ENCODE measurements around the gene SF3B2. TPM values are rescaled to one million over a fixed set of nuclear protein-coding genes. Genes with fewer than 3 reads are reported as not detected.
A peak's percentile ranks its signal among the peaks of the same experiment; 100 is the strongest.

The SF3B2 gene
- polyA plus RNA-seq, 3 donors = 32.1 to 107 (median 52.6) TPM

DNA sequence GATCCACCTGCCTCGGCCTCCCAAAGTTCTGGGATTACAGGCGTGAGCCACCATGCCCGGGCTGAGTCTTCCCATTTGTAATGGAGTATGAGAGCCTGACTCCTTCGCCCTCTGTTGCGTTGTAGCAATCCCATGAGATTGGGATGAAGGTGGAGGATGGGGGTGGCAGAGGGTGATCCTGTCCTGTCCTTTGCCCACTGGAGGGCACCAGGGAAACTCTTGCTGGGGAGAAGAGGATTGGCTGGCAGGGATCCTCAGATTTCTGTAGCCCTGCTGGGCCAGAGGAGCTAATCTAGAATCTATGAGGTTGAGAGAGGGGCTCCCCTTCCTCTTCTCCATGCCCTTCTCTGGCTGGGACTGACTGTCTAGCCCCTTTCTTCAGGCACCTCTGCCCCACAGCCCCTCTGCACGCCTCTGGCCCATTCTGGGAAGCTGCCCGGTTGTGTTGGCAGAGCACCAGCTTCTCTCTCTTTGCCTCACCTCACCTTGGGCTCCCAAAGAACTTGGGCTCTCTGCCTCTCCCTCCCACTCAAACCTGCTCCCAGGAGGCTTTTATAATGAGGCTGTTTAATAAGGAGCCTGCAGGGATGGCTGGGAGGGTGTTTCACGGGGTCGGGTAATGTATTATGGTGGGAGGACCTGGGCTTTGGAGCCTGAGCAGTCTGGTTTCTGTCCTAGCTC is 16.4 kb upstream of the SF3B2 start:
- peaks cover 9 to 18% (median 14%) of the 10 kb centered on the region in 3 donors for H3K27me3 Mint-ChIP-seq (ENCODE audit: low read depth in 3 of 3)
- no peak overlapping the region for H2AFZ ChIP-seq (ENCODE audit: insufficient read depth, low read depth, low read length, poor library complexity, severe bottlenecking)
- intact Hi-C loops (cut with micrococcal nuclease) = no loop called here
- H3K9ac ChIP-seq (ENCODE audit: insufficient read depth, low read length, poor library complexity, severe bottlenecking) = no peak overlapping the region
- TF ChIP-seq CTCF (IDR thresholded peaks at IDR 0.05) = no peak
- no peaks in the 10 kb centered on the region for H3K9me3 ChIP-seq (replicated peaks in 1 of 2; ENCODE audit: control insufficient read depth in 1 of 2, insufficient read depth in 1 of 2, low read length in 2 of 2)
- H3K9me3 Mint-ChIP-seq = peaks cover 0 to 11% (median 4%) of the 10 kb centered on the region in 7 donors
- whole genome bisulfite sequencing (ENCODE audit: insufficient coverage) = 93% methylated on average over 7 of the region's 9 CpGs
- no peaks in the 10 kb centered on the region for H3K36me3 ChIP-seq (replicated peaks in 1 of 2; ENCODE audit: control insufficient read depth in 1 of 2, insufficient read depth in 2 of 2, low read length in 2 of 2)
- H3K4me1 Mint-ChIP-seq = no peaks in the 10 kb centered on the region
- no peaks in the 10 kb centered on the region for H3K4me1 ChIP-seq (ENCODE audit: control insufficient read depth in 1 of 2, insufficient read depth in 2 of 2, low read length in 2 of 2)
- H3K4me2 ChIP-seq (replicated peaks; ENCODE audit: extremely low read depth, low read length, poor library complexity, severe bottlenecking) = no peak overlapping the region
- no peak for DNase-seq
- peaks cover 0 to 3% of the 10 kb centered on the region in 2 donors for H3K27me3 ChIP-seq (ENCODE audit: control insufficient read depth in 2 of 2, insufficient read depth in 2 of 2, low read length in 2 of 2)
- H3K79me2 ChIP-seq (ENCODE audit: insufficient read depth, low read length) = no peaks in the 10 kb centered on the region
- H3K4me3 Mint-ChIP-seq = no peak overlapping the region
- H4K20me1 ChIP-seq (ENCODE audit: insufficient read depth, low read length) = no peaks in the 10 kb centered on the region
- H3K4me3 ChIP-seq (replicated peaks in 1 of 3; ENCODE audit: low read depth in 2 of 3, low read length in 3 of 3) = no peak overlapping the region
- peak overlapping the region in 1 of 7 donors; percentile 55 for H3K27ac Mint-ChIP-seq
- H3K36me3 Mint-ChIP-seq = no peaks in the 10 kb centered on the region
- no peak overlapping the region for H3K27ac ChIP-seq (ENCODE audit: low read depth in 1 of 2, low read length in 2 of 2)

GRCh38 chr11:66036334-66036710 is 15.8 kb upstream of the SF3B2 start:
- 90% methylated on average over 2 of the region's 5 CpGs for WGBS (ENCODE audit: insufficient coverage)
- H3K9me3 ChIP-seq (replicated peaks in 1 of 2; ENCODE audit: control insufficient read depth in 1 of 2, insufficient read depth in 1 of 2, low read length in 2 of 2) = no peaks in the 10 kb centered on the region
- no peak overlapping the region for H3K27ac ChIP-seq (ENCODE audit: low read depth in 1 of 2, low read length in 2 of 2)
- H2AFZ ChIP-seq (ENCODE audit: insufficient read depth, low read depth, low read length, poor library complexity, severe bottlenecking) = no peak overlapping the region
- Mint-ChIP-seq H3K36me3 (no peaks in the 10 kb centered on the region), H3K9me3 (peaks cover 0 to 11% (median 4%) of the 10 kb centered on the region in 7 donors), H3K4me1 (no peaks in the 10 kb centered on the region), H3K27me3 (ENCODE audit: low read depth in 3 of 3) (peaks cover 8 to 17% (median 14%) of the 10 kb centered on the region in 3 donors), H3K27ac (no peak overlapping the region), H3K4me3 (no peak overlapping the region)
- H3K4me2 ChIP-seq (replicated peaks; ENCODE audit: extremely low read depth, low read length, poor library complexity, severe bottlenecking) = no peak overlapping the region
- peaks cover 0 to 3% of the 10 kb centered on the region in 2 donors for H3K27me3 ChIP-seq (ENCODE audit: control insufficient read depth in 2 of 2, insufficient read depth in 2 of 2, low read length in 2 of 2)
- no peaks in the 10 kb centered on the region for H3K36me3 ChIP-seq (replicated peaks in 1 of 2; ENCODE audit: control insufficient read depth in 1 of 2, insufficient read depth in 2 of 2, low read length in 2 of 2)
- no peaks in the 10 kb centered on the region for H3K4me1 ChIP-seq (ENCODE audit: control insufficient read depth in 1 of 2, insufficient read depth in 2 of 2, low read length in 2 of 2)
- H4K20me1 ChIP-seq (ENCODE audit: insufficient read depth, low read length) = no peaks in the 10 kb centered on the region
- intact Hi-C loops (cut with micrococcal nuclease) = no loop called here
- no peak for DNase-seq
- no peak for TF ChIP-seq CTCF (IDR thresholded peaks at IDR 0.05)
- no peaks in the 10 kb centered on the region for H3K79me2 ChIP-seq (ENCODE audit: insufficient read depth, low read length)
- no peak overlapping the region for H3K4me3 ChIP-seq (replicated peaks in 1 of 3; ENCODE audit: low read depth in 2 of 3, low read length in 3 of 3)
- H3K9ac ChIP-seq (ENCODE audit: insufficient read depth, low read length, poor library complexity, severe bottlenecking) = no peak overlapping the region

Measured in CD14-positive monocyte (primary cell).